HG02798 (cell line): Measurements from ENCODE around the gene DNAJB13.

ENCODE experiments used
- ATAC-seq: cut with Tn5 transposase; IDR thresholded peaks from one replicate; pipeline ENCODE4 v1.9.1; 2021; ENCODE audit warnings: mild to moderate bottlenecking; ENCODE audit not compliant: unreplicated experiment, poor library complexity

The DNAJB13 gene

DNA sequence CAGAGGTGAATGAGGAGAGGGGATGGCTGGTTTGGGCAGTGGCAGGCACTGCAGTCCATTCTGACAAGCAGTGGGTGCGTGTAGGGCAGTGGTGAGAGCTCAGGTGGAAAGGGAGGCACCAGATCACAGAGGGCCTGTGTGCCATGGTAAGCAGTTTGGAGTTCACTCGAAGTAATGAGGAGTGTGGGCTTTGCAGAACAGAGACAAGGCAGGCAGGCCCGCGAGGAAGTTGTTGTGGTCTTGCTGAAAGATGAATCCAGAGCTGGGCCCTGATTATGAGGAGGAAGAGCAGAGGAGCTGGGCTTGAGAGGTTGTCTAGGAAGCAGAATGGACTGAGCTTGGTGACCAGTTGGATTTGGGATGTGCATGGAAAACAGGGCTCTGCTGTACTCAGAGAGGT is 1.6 kb upstream of the DNAJB13 start:
- ATAC-seq, result no peak

DNA sequence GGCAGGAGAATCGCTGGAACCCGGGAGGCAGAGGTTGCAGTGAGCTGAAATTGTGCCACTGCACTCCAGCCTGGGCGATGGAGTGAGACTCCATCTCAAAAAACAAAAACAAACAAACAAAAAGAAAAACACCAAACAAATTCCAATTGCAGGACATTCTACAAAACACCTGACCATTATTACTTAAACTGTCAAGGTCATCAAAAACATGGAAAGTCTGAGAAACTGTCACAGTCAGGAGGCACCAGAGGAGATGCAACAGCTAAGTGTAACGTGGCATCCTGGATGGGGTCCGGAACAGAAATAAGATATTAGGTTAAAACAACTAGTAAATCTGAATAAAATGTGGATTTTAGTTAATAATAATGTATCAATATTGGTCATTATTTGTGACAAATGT is 914 bp upstream of the DNAJB13 start:
- no peak for ATAC-seq

DNA sequence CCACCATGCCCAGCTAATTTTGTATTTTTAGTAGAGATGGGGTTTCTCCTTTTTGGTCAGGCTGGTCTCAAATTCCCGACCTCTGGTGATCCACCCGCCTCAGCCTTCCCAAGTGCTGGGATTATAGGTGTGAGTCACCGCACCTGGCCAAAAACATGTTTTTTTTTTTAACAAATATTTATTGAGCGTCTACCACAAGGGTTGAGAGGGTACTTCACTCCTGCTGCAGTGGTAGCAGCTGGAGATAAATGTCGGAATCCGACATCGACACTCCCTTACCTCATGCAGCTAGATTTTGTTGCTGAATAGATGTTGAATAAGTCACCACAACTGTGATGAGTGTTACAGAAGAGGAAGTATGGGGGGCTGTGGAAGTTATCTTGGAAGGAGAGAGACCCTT is 971 bp downstream of the DNAJB13 start:
- no peak for ATAC-seq

DNA sequence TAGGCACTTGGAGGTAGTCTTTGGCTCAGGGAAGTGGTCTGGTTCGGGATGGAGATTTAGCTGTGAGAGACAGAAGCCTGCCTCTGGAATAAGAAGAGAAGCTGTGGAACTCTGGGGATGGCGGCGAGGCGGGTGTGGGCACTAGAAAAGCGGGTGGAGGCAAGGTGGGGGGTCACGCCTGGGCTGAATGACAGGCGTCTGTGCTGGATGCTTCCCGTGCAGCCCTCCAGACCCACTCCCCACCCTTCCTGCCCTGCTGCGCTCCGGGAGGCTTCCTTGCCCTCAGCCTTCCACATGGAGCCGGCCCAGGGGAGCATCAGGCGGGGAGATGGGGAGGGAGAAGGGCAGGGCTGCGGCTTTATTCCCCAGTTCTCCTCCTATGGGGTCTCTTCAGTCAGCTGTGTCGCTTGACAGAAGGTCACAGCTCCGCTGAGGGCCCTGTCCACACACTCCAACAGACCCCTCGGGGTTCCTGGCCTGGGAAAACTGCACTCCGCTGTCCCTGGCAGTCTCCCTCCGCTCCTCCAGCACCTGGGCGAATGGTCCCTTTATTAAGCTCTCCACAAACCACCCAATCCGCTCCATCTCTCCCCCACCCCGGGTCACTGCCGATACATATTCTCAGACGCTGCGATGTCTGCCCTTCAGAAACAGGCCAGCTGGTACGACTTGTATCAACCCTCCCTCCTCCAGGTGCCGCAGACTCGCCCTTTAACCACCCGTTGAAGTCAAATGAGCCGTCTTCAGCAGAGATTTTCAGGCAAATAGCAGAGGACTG is 6.2 kb downstream of the DNAJB13 start:
- no peak for ATAC-seq

DNA sequence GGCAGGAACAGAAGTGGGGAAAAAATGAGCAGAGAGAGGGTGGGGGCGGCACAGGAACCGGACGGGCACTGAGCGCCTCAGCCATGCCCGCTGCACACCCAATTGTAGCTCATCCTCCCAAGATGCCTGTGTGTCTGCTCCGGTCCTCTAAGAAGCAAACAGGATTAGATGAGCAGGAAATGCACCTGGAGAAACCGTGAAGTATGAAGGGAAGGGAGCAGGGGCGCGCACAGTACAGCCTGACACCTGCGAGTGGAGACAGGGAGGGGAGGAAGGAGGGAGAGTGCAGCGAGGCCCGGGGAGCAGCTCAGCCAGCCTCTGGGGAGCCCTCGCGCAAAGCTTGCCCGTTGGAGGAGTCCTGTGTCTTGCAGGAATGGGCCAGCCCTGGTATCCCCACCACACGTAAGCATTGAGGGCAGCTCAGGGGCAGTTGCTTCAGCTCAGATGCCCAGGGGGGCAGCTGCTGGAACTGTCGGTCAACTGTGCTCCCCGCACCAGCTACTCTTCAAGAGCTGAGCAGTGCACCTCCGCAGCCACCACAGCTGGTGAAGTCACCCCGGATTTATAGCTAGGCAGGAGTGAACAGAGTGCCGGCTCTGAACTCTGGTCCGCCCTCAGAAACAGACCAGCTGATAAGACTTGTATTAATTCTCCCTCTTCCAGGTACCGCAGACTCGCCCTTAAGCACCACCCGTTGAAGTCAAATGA is 7.0 kb downstream of the DNAJB13 start:
- no peak for ATAC-seq

DNA sequence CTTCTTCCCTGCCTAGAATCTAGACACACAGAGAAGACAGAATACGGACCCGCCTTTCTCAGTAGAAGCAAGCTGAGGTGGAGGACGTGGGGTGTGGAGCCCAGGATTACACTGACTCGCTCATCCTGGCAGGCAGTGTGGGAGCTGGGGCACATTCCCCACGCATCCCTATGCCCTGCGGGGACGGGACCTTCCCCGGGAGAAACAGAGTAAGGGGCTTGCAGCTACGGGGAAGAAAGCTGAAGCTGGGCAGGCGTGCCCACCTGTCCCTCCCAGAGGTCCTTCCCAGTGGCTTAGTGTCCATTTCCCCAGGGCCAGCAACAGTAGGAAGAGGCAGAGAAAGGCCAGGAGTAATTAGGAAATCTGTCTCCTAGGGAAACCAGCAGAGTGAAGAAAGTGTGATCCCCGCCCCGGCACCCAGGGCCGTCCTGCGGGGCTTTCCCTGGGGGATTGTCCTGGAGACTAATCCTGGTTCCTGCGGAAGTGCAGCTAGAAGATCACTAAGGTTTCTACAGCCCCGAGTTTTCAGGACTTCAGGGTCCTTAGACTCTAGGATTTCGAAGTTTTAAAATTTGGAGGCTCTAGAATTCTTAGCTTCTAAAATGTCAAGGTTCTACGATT is 7.8 kb downstream of the DNAJB13 start:
- no peak for ATAC-seq

DNA sequence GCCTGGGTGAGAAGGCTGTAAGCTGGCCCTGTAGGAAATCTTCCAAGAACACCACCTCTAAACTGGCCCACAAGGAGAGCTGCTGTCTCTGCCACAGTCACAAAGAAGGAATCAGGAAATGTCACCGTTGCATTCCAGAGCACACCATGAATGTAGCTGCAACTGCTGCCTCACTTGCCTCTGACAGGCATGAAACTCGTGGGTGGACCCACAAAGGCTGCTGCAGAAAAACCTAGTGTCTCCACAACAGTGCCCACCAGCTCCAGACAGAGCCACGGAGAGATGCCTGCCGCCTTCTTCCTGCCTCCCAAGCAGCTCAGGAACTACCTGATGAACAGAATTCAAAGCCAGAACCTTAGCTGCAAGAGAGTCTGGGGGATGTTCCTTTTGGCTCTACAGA is 10.5 kb downstream of the DNAJB13 start:
- ATAC-seq, result no peak

DNA sequence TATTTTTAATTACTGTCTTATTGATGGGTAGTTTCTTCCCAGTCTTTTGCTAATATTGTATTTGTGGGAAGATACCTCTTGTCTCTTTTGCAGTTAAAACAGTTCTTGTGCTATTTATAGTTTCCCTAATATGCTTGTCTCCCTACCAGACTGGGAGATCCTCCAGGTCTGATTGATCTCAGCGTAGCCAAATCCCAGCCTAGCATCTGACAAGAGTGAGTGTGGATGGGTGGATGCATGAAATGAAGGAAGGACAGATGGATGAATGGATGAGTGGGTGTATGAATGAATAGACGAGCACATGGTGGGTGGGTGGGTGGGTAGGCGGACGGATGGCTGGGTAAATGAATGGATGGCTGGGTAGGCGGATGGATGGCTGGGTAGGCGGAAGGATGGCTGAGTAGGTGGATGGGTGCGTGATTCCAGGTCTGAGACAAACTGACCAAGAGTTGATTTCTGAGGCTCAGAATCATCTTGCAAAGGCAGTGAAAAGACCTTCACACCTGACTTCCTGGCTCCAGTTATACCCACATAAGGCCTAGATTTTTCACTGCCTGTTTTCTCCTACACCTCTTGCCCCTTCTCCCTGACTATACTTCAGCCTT is 11.4 kb downstream of the DNAJB13 start:
- no peak for ATAC-seq

DNA sequence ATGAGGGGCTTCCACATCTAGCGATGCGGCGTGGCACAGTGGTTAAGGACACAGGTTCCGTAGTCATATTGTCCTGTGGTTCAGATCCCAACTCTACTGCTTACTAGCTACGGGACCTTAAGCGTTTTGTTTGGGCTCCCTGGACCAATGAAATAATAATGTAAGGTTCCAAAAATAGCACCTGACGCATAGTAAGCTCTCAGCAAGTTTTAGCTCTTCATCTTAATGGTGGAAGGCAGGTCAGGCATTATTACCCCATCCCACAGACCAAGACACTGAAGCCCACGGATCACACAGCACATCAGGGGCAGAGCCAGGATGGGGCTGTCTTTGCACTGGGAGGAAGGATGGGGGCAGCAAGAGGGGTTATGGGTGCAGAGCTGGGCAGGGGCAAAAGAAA is 13.0 kb downstream of the DNAJB13 start:
- ATAC-seq, result no peak

DNA sequence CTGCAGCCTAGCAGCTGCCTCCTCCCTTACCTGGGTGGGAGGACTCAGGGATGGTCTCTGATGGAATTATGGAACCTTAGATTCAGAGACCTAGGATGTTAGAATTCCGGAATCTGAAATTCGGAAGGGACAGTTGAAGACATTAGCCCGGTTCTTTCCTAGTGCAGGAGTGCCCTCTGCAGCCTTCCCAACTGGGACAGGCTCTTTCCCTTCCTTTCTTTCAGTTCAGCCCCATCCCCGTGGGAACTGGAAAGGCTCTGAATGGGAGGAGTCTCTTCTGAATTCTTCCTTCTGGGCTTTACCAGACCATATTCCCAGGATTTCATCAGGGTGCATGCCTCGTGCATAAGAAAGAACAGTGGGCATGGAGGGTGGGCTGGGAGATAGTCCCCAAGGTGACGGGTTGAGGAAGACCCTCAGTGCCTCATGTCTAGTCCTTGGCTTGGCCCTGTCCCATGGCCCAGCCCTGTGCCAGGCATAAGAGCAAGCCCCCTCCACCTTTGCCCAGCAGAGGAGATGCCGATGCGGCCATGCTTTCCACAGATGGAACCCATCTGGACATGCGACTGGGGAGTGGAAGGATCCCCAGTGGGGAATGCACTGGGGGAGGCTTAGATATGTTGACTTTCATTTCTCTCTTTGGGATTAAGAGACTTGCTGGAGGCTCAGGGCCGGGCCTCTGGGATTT is 14.4 kb downstream of the DNAJB13 start:
- no peak for ATAC-seq

DNA sequence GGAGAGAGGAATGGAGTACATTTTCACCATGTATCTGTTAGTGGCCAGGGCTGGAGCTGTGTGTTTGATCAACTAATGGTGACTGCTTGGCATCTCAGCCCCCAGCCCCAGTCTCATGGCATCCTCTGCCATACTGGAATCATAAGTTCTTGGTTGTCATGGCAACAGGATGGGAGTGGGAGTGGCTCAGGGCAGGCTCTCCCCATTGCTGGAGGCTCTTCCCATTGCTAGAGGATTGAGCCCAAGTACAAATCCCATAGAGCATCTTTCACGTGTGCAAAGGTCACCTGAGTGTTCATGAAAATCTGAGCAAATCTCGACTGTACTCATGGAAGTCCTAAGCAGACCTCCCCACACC is 14.9 kb downstream of the DNAJB13 start:
- no peak for ATAC-seq

DNA sequence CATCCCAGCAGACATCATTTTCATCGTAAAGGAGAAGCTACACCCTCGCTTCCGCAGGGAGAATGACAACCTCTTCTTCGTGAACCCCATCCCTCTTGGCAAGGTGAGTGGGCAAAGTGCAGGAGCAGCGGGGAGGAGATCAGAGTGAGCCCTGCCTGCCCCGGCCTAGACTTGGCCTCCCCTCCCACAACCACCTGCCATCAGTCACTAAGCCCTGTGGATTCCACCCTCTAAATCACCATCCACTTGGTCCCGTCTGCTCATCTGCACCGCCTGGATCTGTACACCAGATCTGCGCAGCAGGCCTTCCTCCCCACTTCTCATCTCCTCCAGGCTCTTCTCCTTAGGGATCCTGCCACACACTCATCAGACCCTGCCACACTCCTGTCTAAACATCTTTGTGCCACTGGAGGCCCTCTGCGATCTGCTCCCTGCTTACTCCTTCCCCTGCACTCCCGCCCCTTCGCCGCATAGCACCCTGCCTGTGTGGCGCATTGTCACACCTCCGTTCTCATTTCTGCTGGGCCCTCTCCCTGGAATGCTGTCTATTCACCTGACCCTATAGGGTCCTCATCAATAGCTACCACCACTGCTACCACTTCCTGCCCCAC is 17.6 kb downstream of the DNAJB13 start:
- no peak for ATAC-seq

DNA sequence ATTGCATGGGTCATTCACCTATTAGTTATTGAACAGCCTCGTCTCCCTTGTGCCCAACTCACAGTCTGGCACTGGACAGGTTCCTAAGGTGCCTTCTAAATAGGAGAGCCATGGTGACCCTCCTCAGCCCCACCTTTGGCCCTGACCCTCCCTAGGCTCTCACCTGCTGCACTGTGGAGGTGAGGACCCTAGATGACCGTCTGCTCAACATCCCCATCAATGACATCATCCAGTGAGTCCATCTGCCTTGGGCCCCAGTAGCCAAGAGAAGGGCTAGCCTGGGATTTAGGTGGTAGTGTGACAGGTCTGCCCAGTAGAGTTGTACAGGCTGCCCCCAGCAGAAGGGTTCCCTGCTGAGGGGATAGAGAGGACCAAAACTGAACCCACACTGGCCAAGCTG is 18.3 kb downstream of the DNAJB13 start:
- no peak for ATAC-seq

DNA sequence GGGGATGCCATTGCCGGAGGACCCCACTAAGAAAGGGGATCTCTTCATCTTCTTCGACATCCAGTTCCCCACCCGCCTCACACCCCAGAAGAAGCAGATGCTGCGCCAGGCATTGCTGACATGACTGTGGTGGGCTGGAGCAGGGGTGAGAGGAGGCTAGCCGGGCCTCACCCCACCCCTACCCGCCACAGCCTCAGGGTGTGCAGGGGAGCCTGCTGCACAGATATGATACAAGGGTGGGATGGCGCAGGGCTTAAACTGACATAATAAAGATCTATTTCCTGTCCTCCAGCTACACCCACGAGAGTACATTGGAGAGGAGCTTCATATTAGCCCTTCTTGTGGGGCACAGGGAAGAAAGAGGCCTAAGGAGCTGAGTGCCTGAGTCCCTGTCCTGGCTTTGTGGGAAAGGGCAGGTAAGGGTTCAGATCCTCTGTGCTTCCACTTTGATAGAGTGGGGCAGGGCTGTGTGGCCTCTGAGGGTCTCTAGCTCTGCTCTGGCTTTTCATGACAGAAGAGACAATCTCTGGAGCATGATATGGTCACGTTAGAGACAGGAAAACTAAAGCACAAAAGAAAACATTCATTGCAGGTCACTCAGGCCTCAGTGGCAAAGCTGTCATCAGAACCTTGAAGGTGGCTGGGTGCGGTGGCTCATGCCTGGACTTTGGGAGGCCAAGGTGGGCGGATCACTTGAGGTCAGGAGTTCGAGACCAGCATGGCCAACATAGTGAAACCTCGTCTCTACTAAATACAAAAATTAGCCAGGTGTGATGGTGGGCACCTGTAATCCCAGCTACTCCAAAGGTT is 19.4 kb downstream of the DNAJB13 start:
- no peak for ATAC-seq

DNA sequence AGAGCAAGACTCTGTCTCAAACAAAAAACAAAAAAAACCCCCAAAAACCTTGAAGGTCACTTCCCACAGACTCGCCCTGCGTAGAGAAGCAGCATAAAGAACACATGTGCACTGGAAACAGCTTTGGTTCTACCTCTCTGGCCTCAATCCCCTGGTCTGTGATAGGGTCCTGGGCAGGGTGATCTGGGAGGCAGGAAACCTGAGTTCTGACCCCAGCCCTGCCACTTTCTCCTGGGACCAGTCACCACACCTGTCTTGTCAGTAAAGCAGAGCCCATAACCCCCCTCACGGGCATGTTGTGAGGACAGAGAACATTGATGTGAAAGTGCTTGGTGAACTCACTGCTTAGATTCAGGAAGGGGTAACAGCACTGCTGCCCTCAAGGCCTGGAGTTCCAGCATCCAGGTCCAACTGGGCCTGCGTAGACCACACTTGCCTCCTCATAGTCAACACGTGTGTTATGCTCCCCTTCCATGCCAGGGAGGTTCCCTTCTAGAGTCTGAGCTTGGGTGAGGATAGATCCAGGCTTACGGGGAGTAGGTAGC is 20.4 kb downstream of the DNAJB13 start:
- ATAC-seq, result no peak

DNA sequence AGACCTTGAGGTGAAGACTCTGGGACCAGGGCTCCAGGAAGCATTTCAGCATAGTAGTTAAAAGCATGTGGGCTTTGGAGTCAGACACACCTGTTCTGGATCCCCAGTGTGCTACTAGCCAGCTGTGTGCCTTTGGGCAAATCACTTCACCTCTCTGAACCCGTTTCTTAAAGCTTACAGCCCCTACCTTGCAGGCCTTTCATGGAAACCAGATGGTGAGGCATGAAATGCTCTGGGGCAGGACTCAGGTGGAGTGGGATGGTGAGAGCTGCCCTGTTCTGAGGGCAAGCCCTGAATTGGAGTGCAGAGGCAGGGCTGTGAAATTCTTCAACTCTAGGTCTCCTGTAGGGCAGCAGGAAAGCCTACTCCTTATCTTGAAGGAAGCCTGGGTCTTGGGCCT is 21.4 kb downstream of the DNAJB13 start:
- no peak for ATAC-seq

DNA sequence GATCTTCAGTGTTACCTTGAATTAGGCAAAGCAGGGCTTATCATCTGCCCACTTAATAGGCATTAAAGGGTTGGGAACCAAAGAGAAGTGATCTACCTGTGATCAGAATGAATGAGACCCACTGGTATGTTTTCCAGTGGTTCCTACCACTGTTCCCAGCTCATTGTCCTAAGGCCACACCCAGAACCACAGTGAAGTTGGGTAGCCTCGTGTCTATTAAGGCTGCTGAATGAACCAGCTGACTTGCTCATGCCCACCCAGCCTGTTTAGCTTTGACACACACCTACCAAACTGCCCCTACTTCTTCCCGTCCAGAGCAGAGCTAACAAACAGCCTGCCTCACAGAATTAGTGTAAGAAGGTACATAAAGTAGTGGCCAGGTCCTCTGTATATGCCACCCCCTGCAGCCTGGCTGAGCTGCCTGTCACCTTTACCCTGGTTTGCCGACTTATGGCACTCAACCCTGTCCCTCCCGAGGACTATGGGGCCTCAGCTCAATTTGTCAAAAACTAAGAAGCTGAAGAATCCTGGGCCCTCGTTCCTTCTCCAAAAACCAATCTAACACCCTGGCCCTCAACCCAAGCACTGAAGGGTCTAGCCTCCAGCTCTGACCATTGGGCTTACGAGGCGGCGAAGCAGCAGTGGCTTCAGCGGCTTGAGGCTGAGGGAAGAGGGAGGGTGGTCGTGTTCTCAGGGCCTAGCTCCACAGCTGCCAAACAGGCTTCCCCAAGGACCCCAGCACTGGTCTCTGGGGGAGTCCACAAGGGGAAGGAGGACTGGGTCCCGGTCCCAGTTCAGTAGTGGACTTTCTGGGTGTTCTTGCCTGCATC is 22.0 kb downstream of the DNAJB13 start:
- ATAC-seq, result no peak
